HEK293T (cell line): Measurements from ENCODE around the gene RAB44.

Experiments
- ELF4 ChIP-seq: fragments of 450-650 bp; IDR thresholded peaks from 2 replicates; pipeline ENCODE4 v1.6.1; 2017; ENCODE audit warnings: antibody characterized with exemption
- FOXM1 ChIP-seq: fragments of 450-650 bp; IDR thresholded peaks from 2 replicates; pipeline ENCODE4 v1.6.1; 2017; ENCODE audit warnings: mild to moderate bottlenecking, borderline replicate concordance
- SP1 ChIP-seq: fragments of 450-650 bp; IDR thresholded peaks from 2 replicates; pipeline ENCODE4 v1.6.1; 2017
- SUZ12 ChIP-seq: fragments of 450-650 bp; IDR thresholded peaks from 2 replicates; pipeline ENCODE4 v1.6.1; 2016; ENCODE audit warnings: mild to moderate bottlenecking
- TARDBP ChIP-seq: fragments of 450-650 bp; IDR thresholded peaks from 2 replicates; pipeline ENCODE4 v1.6.1; 2016
- TF ChIP-seq, protein P1 (sequence below): fragments of 450-650 bp; IDR thresholded peaks from 2 replicates; pipeline ENCODE4 v1.6.1; 2016

DNA sequence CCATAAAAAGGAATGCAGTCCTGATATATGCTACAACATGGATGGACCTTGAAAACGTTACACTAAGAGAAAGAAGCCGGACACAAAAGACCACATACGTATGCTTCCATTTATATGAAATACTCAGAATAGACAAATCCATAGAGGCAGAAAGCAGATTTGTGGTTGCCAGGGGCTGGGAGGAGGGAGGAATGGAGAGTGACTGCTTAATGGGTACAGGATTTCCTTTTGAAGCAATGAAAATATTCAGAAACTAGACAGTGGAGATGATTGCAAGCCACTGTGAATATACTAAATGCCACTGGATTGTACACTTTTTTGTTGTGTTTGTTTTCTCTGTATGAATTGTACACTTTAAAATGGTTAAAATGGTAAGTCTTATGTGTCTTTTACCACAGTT, 48.5 kb upstream of the RAB44 start:
- TF ChIP-seq SP1 (no peak), FOXM1 (no peak), ELF4 (no peak), TARDBP (no peak), SUZ12 (no peak)
- TF ChIP-seq, protein P1, sequence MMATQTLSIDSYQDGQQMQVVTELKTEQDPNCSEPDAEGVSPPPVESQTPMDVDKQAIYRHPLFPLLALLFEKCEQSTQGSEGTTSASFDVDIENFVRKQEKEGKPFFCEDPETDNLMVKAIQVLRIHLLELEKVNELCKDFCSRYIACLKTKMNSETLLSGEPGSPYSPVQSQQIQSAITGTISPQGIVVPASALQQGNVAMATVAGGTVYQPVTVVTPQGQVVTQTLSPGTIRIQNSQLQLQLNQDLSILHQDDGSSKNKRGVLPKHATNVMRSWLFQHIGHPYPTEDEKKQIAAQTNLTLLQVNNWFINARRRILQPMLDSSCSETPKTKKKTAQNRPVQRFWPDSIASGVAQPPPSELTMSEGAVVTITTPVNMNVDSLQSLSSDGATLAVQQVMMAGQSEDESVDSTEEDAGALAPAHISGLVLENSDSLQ, result no peak
